K562 (cell line): ENCODE measurements around the gene GTPBP2. TPM values are rescaled to one million over a fixed set of nuclear protein-coding genes. Genes with fewer than 3 reads are reported as not detected.
A peak's percentile ranks its signal among the peaks of the same experiment; 100 is the strongest.

Experiments used
- CTBP1 ChIP-seq: fragments of 450-650 bp; IDR thresholded peaks from 2 replicates; pipeline ENCODE4 v1.6.1; 2016; ENCODE audit warnings: borderline replicate concordance
- EWSR1 ChIP-seq: fragments of 450-650 bp; IDR thresholded peaks from 2 replicates; pipeline ENCODE4 v1.6.1; 2018; ENCODE audit warnings: borderline replicate concordance, mild to moderate bottlenecking, low read depth, moderate library complexity; ENCODE audit not compliant: partially characterized antibody
- HDAC1 ChIP-seq, 2 experiments: fragments of 450-650 bp; IDR thresholded peaks; 2 replicates each; pipeline ENCODE4 v1.6.1; 2016 to 2017; ENCODE audit warnings: inconsistent platforms in 1 of 2, mild to moderate bottlenecking in 1 of 2, moderate library complexity in 1 of 2
- HDAC6 ChIP-seq: IDR thresholded peaks from 2 replicates; pipeline ENCODE4 v1.6.1; 2012; ENCODE audit warnings: low read depth, mild to moderate bottlenecking, control low read depth, inconsistent platforms, low read length, moderate library complexity
- HSF4 ChIP-seq: fragments of 250-450 bp; sonication (Bioruptor Pico); IDR thresholded peaks from 2 replicates; pipeline ENCODE4 v2.1.2; 2022; ENCODE audit warnings: mild to moderate bottlenecking, moderate library complexity, borderline replicate concordance
- JUN ChIP-seq, 2 experiments: sonication (generic) in 1 of 2; formaldehyde crosslinking in 1 of 2; IDR thresholded peaks; 2 replicates each; pipeline versions ENCODE4 v1.6.1 to v1.8.0; 2012 to 2022; ENCODE audit warnings: borderline replicate concordance in 2 of 2, mild to moderate bottlenecking in 2 of 2, improper control_type of control experiment in 1 of 2, low read depth in 1 of 2, low read length in 1 of 2, missing genetic modification reagents in 1 of 2
- MEIS2 ChIP-seq: fragments of 450-650 bp; IDR thresholded peaks from 2 replicates; pipeline ENCODE4 v1.6.1; 2014; ENCODE audit warnings: mild to moderate bottlenecking; ENCODE audit not compliant: partially characterized antibody
- POLR3G ChIP-seq: IDR thresholded peaks from 2 replicates; pipeline ENCODE4 v1.6.1; 2011; ENCODE audit not compliant: insufficient read length, insufficient replicate concordance; ENCODE audit errors: extremely low read depth
- TEAD4 ChIP-seq, 2 experiments: sonication (generic) in 1 of 2; formaldehyde crosslinking in 1 of 2; IDR thresholded peaks; 2 replicates each; pipeline versions ENCODE4 v1.6.1 to v1.8.0; 2012 to 2022; ENCODE audit warnings: borderline replicate concordance in 1 of 2, inconsistent platforms in 1 of 2, low read length in 1 of 2, mild to moderate bottlenecking in 1 of 2, missing genetic modification reagents in 1 of 2
- TSHZ1 ChIP-seq: fragments of 250-450 bp; sonication (Bioruptor Pico); IDR thresholded peaks from 2 replicates; pipeline ENCODE4 v1.4.0; 2020; ENCODE audit warnings: mild to moderate bottlenecking, moderate library complexity
- YBX1 ChIP-seq: fragments of 450-650 bp; IDR thresholded peaks from 2 replicates; pipeline ENCODE4 v1.7.1; 2016; ENCODE audit warnings: mild to moderate bottlenecking
- ZNF224 ChIP-seq: sonication (generic); formaldehyde crosslinking; IDR thresholded peaks from 2 replicates; pipeline ENCODE4 v1.8.0; 2022; ENCODE audit warnings: mild to moderate bottlenecking, missing genetic modification reagents
- ZNF445 ChIP-seq: fragments of 250-450 bp; sonication (Bioruptor Pico); IDR thresholded peaks from 2 replicates; pipeline ENCODE4 v1.4.0; 2020; ENCODE audit warnings: low read depth, mild to moderate bottlenecking, moderate library complexity
- ZNF740 ChIP-seq, 3 experiments: fragments of 200-800 bp in 1 of 3; sonication (Bioruptor generic) in 1 of 3; sonication (generic) in 1 of 3; formaldehyde crosslinking in 1 of 3; IDR thresholded peaks; 2 replicates each; pipeline versions ENCODE4 v1.6.1 to v1.8.0; 2016 to 2022; ENCODE audit warnings: mild to moderate bottlenecking in 2 of 3, missing compliant biosample characterization in 2 of 3, missing genetic modification characterization in 2 of 3, missing genetic modification reagents in 1 of 3
- polyA plus RNA-seq, 8 experiments: library from polyadenylated mRNA; depleted of rRNA in 4 of 8; stranded (reverse) in 5 of 8; unstranded in 3 of 8; fragments of >200 nt; fragmentation: Nextera tagmentation in 2 of 8; fragmentation: Illumina TruSeq in 1 of 8; extraction: Ambion mirVana in 2 of 8; extraction: Trizol in 1 of 8; gene quantifications; 2 replicates each; pipeline versions ENCODE4 v1.2.1 to v1.2.3, GENCODE V29; 2011 to 2014; ENCODE audit warnings: inconsistent platforms in 1 of 8, missing spikeins in 1 of 8
- total RNA-seq, 7 experiments: library from RNA; depleted of rRNA in 6 of 7; stranded (reverse); fragments of >200 nt in 6 of 7; fragmentation: Illumina TruSeq in 2 of 7; extraction: Trizol in 2 of 7; gene quantifications; 2 replicates each; pipeline versions ENCODE4 v1.2.1 to v1.2.3, GENCODE V29; 2011 to 2021; ENCODE audit warnings: low replicate concordance in 1 of 7

The GTPBP2 gene
- total and polyA plus RNA-seq, 9 of the 15 experiments (the other 6 are each of a cell fraction or from before 2014, with no cell fraction given), result 48.4 to 196 (median 111) TPM

- TF ChIP-seq ZNF740 (CRISPR knock-in tag; IDR thresholded peaks at IDR 0.05) (peak; percentile 67; the same call in 1 of the 2 replicates), ZNF740 (tag; IDR thresholded peaks at IDR 0.05) (peak in 1 of 2 experiments; percentile 81; a peak in 1 of 4 replicates), CTBP1 (peak; percentile 82), YBX1 (no peak), ZNF224 (CRISPR knock-in tag) (no peak), HDAC1 (IDR thresholded peaks at IDR 0.05) (peak in 1 of 2 experiments; percentile 92; a peak in 2 of 4 replicates), HSF4 (no peak; the same call in 1 of the 2 replicates), EWSR1 (no peak), ZNF445 (CRISPR knock-in tag) (no peak), TSHZ1 (CRISPR knock-in tag) (no peak), TEAD4 (IDR thresholded peaks at IDR 0.05; ENCODE audit: low read length) (peak; percentile 66; the same call in 1 of the 2 replicates), TEAD4 (CRISPR knock-in tag; IDR thresholded peaks at IDR 0.05; ENCODE audit: borderline replicate concordance) (no peak), JUN (IDR thresholded peaks at IDR 0.05; ENCODE audit: borderline replicate concordance, low read depth, low read length) (no peak), JUN (CRISPR knock-in tag; IDR thresholded peaks at IDR 0.05; ENCODE audit: borderline replicate concordance) (no peak), MEIS2 (no peak), POLR3G (no peak), HDAC6 (no peak)
Measured at GRCh38 chr6:43635387-43636307, 6.6 kb upstream of the GTPBP2 start, which contains the start of gene MAD2L1BP (continued).
